H1 (cell line): Measurements from ENCODE around the gene HLA-C. TPM values are rescaled to one million over a fixed set of nuclear protein-coding genes. Genes with fewer than 3 reads are reported as not detected.

Experiments
- HDAC2 ChIP-seq, 2 experiments: fragments of 300-600 bp in 1 of 2; sonication (generic) in 1 of 2; IDR thresholded peaks; 2 replicates each; pipeline ENCODE4 v1.6.1; 2011 to 2012; ENCODE audit warnings: low read depth in 2 of 2, low read length in 2 of 2, mild to moderate bottlenecking in 2 of 2, moderate library complexity in 2 of 2, borderline replicate concordance in 1 of 2, inconsistent platforms in 1 of 2
- polyA plus RNA-seq, 7 experiments: library from polyadenylated mRNA; depleted of rRNA in 3 of 7; stranded (reverse) in 5 of 7; unstranded in 2 of 7; fragments of >200 nt in 5 of 7; fragments of 200-250 nt in 2 of 7; gene quantifications; 1 replicate in 5 of 7; 2 replicates in 1 of 7; 4 replicates in 1 of 7; pipeline versions ENCODE4 v1.2.1 to v1.2.3, GENCODE V29; 2011 to 2013; ENCODE audit warnings: missing spikeins in 2 of 7, mixed read lengths in 2 of 7
- total RNA-seq: library from RNA; stranded (reverse); fragmentation: NEBNext Ultra II Directional; extraction: Animal tissue kit (Norgen Biotek cat#: 25700); gene quantifications from 2 replicates; pipeline ENCODE4 v1.2.1, GENCODE V29; 2021

Gene HLA-C
- total and polyA plus RNA-seq, 2 of the 8 experiments (the other 6 are each of a cell fraction or from before 2014, with no cell fraction given), result 245 to 360 TPM

DNA sequence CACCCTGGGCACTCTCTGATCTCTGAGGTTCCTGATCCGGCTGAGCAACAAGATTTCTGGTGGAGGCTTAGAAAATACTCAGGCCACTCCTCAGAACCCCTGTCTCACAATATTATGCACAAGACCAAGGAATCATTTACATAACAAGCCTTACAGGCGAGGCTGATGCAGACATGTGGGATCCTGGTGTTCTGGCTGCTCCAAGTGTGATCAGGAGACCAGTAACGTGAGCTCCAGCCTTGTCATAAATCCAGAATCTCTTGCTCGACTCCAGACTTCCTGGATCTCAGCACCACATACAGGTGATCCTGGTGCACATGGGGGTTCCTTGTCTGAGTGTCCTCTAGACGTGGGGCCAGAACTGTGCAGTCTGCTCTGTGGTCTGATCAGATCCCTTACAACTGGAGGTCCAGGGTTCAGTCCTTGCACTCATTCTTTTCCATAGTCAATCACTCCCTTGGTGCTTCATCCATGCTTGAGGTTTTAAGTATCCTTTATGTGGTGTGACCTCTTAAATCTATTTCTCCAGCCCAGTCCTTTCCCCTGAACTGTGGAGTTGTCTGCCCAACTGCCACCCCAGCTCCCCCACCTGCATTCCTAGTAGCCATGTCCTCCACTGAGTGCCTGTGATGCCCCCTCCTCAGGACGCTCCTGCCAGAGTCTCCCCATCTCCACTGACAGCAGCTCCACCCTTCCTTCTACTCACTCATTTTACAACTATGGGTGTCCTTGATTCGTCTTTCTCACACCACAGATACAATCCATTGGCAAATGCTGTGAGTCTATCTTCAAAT is 5.1 kb downstream of the HLA-C start (continued):
- TF ChIP-seq HDAC2 (IDR thresholded peaks at IDR 0.05; ENCODE audit: borderline replicate concordance in 1 of 2, low read depth in 2 of 2, low read length in 2 of 2), result no peak
